Memory B cell (primary cell): Measurements from ENCODE around the gene XXYLT1.

ENCODE experiments used
- ATAC-seq: fragments of 150-1000 bp; cut with Tn5 transposase; 2 replicates; pipeline ENCODE4 v1.10.0; 2021; ENCODE audit warnings: low read depth, mild to moderate bottlenecking, moderate library complexity
- DNase-seq, 2 donors: peaks; one replicate each; pipeline ENCODE4 v3.0.0; 2022; ENCODE audit warnings: low spot score in 2 of 2
- H3K27ac Mint-ChIP-seq: one replicate; pipeline ENCODE4 v1.8.0; 2022; ENCODE audit warnings: mild to moderate bottlenecking, moderate library complexity, mixed read lengths
- H3K27me3 Mint-ChIP-seq: one replicate; pipeline ENCODE4 v1.8.0; 2022; ENCODE audit warnings: mixed read lengths
- H3K36me3 Mint-ChIP-seq: one replicate; pipeline ENCODE4 v1.8.0; 2022; ENCODE audit warnings: mild to moderate bottlenecking, mixed read lengths
- H3K4me1 Mint-ChIP-seq: one replicate; pipeline ENCODE4 v1.8.0; 2022; ENCODE audit warnings: mixed read lengths
- H3K4me3 Mint-ChIP-seq: one replicate; pipeline ENCODE4 v1.8.0; 2022; ENCODE audit warnings: mild to moderate bottlenecking, moderate library complexity, mixed read lengths
- H3K9me3 Mint-ChIP-seq: one replicate; pipeline ENCODE4 v1.8.0; 2022; ENCODE audit warnings: mixed read lengths

The XXYLT1 gene

GRCh38 chr3:195068084-195069080 lies 202.6 kb downstream of the XXYLT1 start:
- ATAC-seq (no peak), DNase-seq (no peak)
- H3K36me3 Mint-ChIP-seq, result peaks cover 7% of the 10 kb centered on the region
- no peaks in the 10 kb centered on the region for H3K9me3 Mint-ChIP-seq
- peaks cover 19% of the 10 kb centered on the region for H3K4me1 Mint-ChIP-seq
- H3K4me3 Mint-ChIP-seq, result no peak overlapping the region
- H3K27me3 Mint-ChIP-seq, result no peaks in the 10 kb centered on the region
- H3K27ac Mint-ChIP-seq, result no peak overlapping the region

- Mint-ChIP-seq H3K4me1 (peaks cover 21% of the 10 kb centered on the region), H3K9me3 (no peaks in the 10 kb centered on the region)
- ATAC-seq, result no peak
These were observed 204.5 kb downstream of the XXYLT1 start for GRCh38 chr3:195066441-195066841.

GRCh38 chr3:195065864-195066185 lies 205.1 kb downstream of the XXYLT1 start:
- DNase-seq (no peak), ATAC-seq (no peak)
- H3K27me3 Mint-ChIP-seq, result no peaks in the 10 kb centered on the region
- no peak overlapping the region for H3K27ac Mint-ChIP-seq
- H3K36me3 Mint-ChIP-seq, result peaks cover 7% of the 10 kb centered on the region
- no peaks in the 10 kb centered on the region for H3K9me3 Mint-ChIP-seq
- H3K4me1 Mint-ChIP-seq, result peaks cover 21% of the 10 kb centered on the region
- H3K4me3 Mint-ChIP-seq, result no peak overlapping the region

More at GRCh38 chr3:195066441-195066841, 204.5 kb downstream of the XXYLT1 start:
- DNase-seq, result no peak
- no peaks in the 10 kb centered on the region for H3K27me3 Mint-ChIP-seq
- H3K36me3 Mint-ChIP-seq, result peaks cover 7% of the 10 kb centered on the region
- H3K4me3 Mint-ChIP-seq, result no peak overlapping the region
- no peak overlapping the region for H3K27ac Mint-ChIP-seq

- no peak for DNase-seq
- peaks cover 21% of the 10 kb centered on the region for H3K4me1 Mint-ChIP-seq
- no peaks in the 10 kb centered on the region for H3K27me3 Mint-ChIP-seq
- H3K27ac Mint-ChIP-seq, result peak overlapping the region; percentile 37
- ATAC-seq, result peak; percentile 35
- no peak overlapping the region for H3K4me3 Mint-ChIP-seq
- no peaks in the 10 kb centered on the region for H3K9me3 Mint-ChIP-seq
- peaks cover 7% of the 10 kb centered on the region for H3K36me3 Mint-ChIP-seq
These were observed 205.7 kb downstream of the XXYLT1 start for GRCh38 chr3:195065142-195065863.

GRCh38 chr3:195064300-195064931 lies 206.5 kb downstream of the XXYLT1 start:
- no peaks in the 10 kb centered on the region for H3K27me3 Mint-ChIP-seq
- peaks cover 7% of the 10 kb centered on the region for H3K36me3 Mint-ChIP-seq

GRCh38 chr3:195063581-195064193 lies 207.3 kb downstream of the XXYLT1 start:
- Mint-ChIP-seq H3K27ac (no peak overlapping the region), H3K9me3 (no peaks in the 10 kb centered on the region), H3K4me3 (no peak overlapping the region), H3K36me3 (peaks cover 5% of the 10 kb centered on the region), H3K4me1 (peaks cover 21% of the 10 kb centered on the region), H3K27me3 (no peaks in the 10 kb centered on the region)
- ATAC-seq (no peak), DNase-seq (no peak)

More at GRCh38 chr3:195064300-195064931, 206.5 kb downstream of the XXYLT1 start:
- Mint-ChIP-seq H3K4me3 (peak overlapping the region; percentile 8), H3K9me3 (no peaks in the 10 kb centered on the region), H3K27ac (peak overlapping the region; percentile 37), H3K4me1 (peaks cover 21% of the 10 kb centered on the region)
- peak; percentile 49 for ATAC-seq
- DNase-seq, result no peak

GRCh38 chr3:195062866-195063540 lies 208.0 kb downstream of the XXYLT1 start:
- no peak overlapping the region for H3K4me3 Mint-ChIP-seq
- DNase-seq (no peak), ATAC-seq (no peak)
- no peak overlapping the region for H3K27ac Mint-ChIP-seq
- H3K36me3 Mint-ChIP-seq, result peaks cover 3% of the 10 kb centered on the region
- H3K9me3 Mint-ChIP-seq, result no peaks in the 10 kb centered on the region
- H3K4me1 Mint-ChIP-seq, result peaks cover 21% of the 10 kb centered on the region
- H3K27me3 Mint-ChIP-seq, result no peaks in the 10 kb centered on the region

GRCh38 chr3:195061756-195062655 lies 209.0 kb downstream of the XXYLT1 start:
- H3K9me3 Mint-ChIP-seq, result no peaks in the 10 kb centered on the region
- DNase-seq, result no peak
- peaks cover 3% of the 10 kb centered on the region for H3K36me3 Mint-ChIP-seq
- H3K4me3 Mint-ChIP-seq, result no peak overlapping the region
- ATAC-seq, result no peak
- H3K27me3 Mint-ChIP-seq, result no peaks in the 10 kb centered on the region
- H3K4me1 Mint-ChIP-seq, result peaks cover 21% of the 10 kb centered on the region
- H3K27ac Mint-ChIP-seq, result no peak overlapping the region

- no peak overlapping the region for H3K4me3 Mint-ChIP-seq
- H3K27me3 Mint-ChIP-seq, result no peaks in the 10 kb centered on the region
- H3K27ac Mint-ChIP-seq, result no peak overlapping the region
- H3K4me1 Mint-ChIP-seq, result peaks cover 18% of the 10 kb centered on the region
- no peaks in the 10 kb centered on the region for H3K9me3 Mint-ChIP-seq
- no peak for DNase-seq
- no peak for ATAC-seq
- no peaks in the 10 kb centered on the region for H3K36me3 Mint-ChIP-seq
These were observed 210.2 kb downstream of the XXYLT1 start for GRCh38 chr3:195060531-195061291.

- Mint-ChIP-seq H3K27me3 (peaks cover 4% of the 10 kb centered on the region), H3K9me3 (no peaks in the 10 kb centered on the region), H3K4me3 (no peak overlapping the region), H3K36me3 (no peaks in the 10 kb centered on the region), H3K27ac (no peak overlapping the region), H3K4me1 (peaks cover 15% of the 10 kb centered on the region)
- DNase-seq (no peak), ATAC-seq (no peak)
These were observed 210.8 kb downstream of the XXYLT1 start for GRCh38 chr3:195060217-195060481.

GRCh38 chr3:195059471-195060216 lies 211.3 kb downstream of the XXYLT1 start:
- no peaks in the 10 kb centered on the region for H3K9me3 Mint-ChIP-seq
- peaks cover 10% of the 10 kb centered on the region for H3K4me1 Mint-ChIP-seq
- no peak overlapping the region for H3K4me3 Mint-ChIP-seq
- H3K27me3 Mint-ChIP-seq, result peaks cover 5% of the 10 kb centered on the region
- H3K27ac Mint-ChIP-seq, result no peak overlapping the region
- ATAC-seq (no peak), DNase-seq (no peak)
- no peaks in the 10 kb centered on the region for H3K36me3 Mint-ChIP-seq

GRCh38 chr3:195059006-195059350 lies 212.0 kb downstream of the XXYLT1 start:
- peaks cover 4% of the 10 kb centered on the region for H3K4me1 Mint-ChIP-seq
- H3K9me3 Mint-ChIP-seq, result no peaks in the 10 kb centered on the region
- H3K27me3 Mint-ChIP-seq, result peaks cover 5% of the 10 kb centered on the region
- H3K36me3 Mint-ChIP-seq, result no peaks in the 10 kb centered on the region
- no peak overlapping the region for H3K27ac Mint-ChIP-seq
- no peak for DNase-seq
- no peak overlapping the region for H3K4me3 Mint-ChIP-seq
- no peak for ATAC-seq
